Fibroblast of villous mesenchyme (primary cell): ENCODE data around the gene SENP2. TPM values are rescaled to one million over a fixed set of nuclear protein-coding genes. Genes with fewer than 3 reads are reported as not detected.

ENCODE experiments used
- DNase-seq: peaks from one replicate; pipeline ENCODE4 v3.0.0-alpha.2; 2010; ENCODE audit warnings: low read depth
- H3K4me3 ChIP-seq: 2 replicates; pipeline ENCODE4 v1.5.1; 2011; ENCODE audit warnings: low read depth, mild to moderate bottlenecking, low read length
- total RNA-seq: library from RNA; depleted of rRNA; stranded (reverse); fragments of >200 nt; gene quantifications from 2 replicates; pipeline ENCODE4 v1.2.3, GENCODE V29; 2012
- TF ChIP-seq, protein P1 (sequence below): IDR thresholded peaks from 2 replicates; pipeline ENCODE4 v1.5.1; 2012; ENCODE audit warnings: low read depth, mild to moderate bottlenecking, low read length; ENCODE audit not compliant: insufficient read depth

SENP2 gene
- total RNA-seq, 1 donor = 29.4 TPM

DNA sequence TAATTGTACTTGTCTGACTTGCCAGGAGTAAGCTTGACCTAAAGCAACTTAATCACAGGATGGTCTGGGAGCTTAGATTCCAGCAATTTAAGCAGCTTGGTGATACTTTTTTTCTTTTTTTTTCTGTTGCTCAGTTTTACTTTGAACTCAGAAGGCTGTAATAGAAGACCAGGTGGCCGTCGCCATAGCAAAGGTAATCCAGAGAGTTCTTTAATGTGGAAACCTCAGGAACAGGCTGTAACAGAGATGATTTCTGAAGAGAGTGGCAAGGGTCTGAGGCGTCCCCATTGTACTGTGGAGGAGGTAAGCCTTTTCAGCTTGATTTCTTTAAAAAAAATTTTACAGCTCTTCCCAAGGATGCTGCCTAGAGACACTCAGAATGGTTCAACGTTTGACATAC lies 20.1 kb downstream of the SENP2 start:
- H3K4me3 ChIP-seq = no peak overlapping the region
- no peak for DNase-seq

DNA sequence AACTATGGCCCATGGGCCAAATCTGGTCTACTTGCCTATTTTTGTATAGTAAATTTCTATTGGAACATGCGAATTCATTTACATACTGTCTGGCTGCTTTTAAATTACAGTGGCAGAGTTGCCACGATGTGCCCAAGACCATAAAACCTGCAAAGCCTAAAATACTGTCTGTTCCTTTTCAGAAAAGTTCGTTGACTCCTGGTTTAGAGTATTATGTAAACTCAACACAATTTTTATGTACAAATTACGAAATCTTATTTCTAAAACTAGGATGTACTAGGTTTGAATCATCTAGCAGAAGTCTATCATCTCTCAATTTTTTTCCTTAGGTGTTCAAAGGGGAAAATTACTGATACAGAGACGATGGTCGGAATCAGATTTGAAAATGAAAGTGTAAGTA lies 26.9 kb downstream of the SENP2 start:
- no peak overlapping the region for H3K4me3 ChIP-seq
- TF ChIP-seq, protein P1, sequence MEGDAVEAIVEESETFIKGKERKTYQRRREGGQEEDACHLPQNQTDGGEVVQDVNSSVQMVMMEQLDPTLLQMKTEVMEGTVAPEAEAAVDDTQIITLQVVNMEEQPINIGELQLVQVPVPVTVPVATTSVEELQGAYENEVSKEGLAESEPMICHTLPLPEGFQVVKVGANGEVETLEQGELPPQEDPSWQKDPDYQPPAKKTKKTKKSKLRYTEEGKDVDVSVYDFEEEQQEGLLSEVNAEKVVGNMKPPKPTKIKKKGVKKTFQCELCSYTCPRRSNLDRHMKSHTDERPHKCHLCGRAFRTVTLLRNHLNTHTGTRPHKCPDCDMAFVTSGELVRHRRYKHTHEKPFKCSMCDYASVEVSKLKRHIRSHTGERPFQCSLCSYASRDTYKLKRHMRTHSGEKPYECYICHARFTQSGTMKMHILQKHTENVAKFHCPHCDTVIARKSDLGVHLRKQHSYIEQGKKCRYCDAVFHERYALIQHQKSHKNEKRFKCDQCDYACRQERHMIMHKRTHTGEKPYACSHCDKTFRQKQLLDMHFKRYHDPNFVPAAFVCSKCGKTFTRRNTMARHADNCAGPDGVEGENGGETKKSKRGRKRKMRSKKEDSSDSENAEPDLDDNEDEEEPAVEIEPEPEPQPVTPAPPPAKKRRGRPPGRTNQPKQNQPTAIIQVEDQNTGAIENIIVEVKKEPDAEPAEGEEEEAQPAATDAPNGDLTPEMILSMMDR = no peak
- DNase-seq = peak; percentile 41

More for the DNA sequence above, 20.1 kb downstream of the SENP2 start:
- TF ChIP-seq, protein P1 = no peak

DNA sequence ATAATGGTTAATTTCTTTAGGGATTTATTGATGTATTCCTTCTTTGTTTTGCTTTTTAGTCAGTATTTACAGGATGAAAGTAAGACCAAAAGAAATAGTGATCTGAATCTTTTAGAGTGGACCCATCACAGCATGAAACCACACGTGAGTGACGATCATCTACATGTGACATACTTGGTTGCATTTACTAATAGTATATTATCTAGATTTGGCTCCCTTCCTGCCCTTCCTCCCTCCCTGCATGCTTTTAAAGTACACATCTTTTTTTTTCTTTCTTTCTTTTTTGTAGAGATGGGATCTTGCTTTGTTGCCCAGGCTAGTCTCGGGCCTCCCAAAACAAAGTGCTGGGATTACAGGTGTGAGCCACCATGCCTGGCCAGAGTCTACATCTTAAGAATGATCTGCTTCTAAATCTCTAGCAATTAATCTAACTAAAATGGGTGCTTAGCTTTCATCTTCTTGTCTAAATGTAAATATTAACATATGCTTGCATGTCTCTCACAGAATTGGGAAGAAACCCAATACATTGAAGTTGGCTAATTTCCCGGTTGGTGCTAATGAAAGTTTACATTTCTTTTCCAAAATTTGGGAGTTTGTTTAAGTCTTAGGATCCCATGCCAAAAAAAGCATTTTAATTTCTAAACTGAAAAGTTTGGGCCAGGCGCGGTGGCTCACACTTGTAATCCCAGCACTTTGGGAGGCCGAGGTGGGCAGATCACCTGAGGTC lies 38.0 kb downstream of the SENP2 start:
- TF ChIP-seq, protein P1 = no peak

DNA sequence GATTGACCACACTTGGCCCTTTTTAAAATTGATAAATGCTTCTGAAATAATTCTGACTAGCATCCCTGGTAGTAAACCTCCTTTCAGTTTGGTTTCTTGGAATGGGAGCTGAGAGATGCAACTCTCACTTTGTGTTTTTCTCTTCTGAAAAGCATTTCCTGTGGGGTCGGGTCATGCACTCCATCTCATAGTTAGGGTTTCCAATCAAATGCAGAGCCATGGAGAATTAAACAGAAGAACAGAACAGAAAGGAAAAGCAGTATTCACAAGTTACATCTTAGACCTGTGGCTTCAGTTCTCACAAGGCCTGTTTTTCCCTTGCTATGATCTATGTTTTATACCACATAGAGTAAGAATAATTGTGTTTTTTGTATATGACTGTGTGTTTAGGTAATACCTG lies 39.7 kb downstream of the SENP2 start:
- H3K4me3 ChIP-seq = no peak overlapping the region
- TF ChIP-seq, protein P1 = no peak
- DNase-seq = no peak

More for the DNA sequence above, 38.0 kb downstream of the SENP2 start:
- H3K4me3 ChIP-seq = no peak overlapping the region
- DNase-seq = no peak

DNA sequence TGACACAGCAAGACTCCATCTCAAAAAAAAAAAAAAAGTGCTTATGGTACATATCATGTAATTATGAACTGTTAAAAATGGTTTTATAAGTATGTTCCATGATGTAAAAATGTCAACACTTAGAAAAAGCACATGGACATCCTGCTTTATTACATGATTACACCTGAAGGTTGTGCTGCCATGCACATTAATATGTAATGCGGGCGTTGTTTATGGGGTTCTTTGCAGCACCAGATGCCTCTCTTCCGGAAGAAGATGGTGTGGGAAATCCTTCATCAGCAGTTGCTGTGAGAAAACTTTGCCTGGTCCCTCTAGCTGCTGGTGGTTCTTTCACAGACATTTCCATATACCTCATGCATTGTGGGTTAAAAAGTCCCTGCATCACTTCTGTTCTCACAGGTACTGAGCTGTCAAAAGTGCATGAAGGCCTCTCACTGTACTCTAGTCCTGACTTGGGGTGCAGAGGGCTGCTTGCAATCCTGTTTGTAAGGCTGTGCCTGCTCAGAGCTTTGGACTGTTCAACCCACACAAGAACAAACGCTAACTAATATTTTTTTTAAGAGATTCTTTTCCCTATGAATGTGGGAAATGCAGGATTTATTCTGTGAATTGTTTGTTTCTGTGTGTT lies 43.6 kb downstream of the SENP2 start:
- TF ChIP-seq, protein P1 = no peak
- H3K4me3 ChIP-seq = no peak overlapping the region
- DNase-seq = no peak

DNA sequence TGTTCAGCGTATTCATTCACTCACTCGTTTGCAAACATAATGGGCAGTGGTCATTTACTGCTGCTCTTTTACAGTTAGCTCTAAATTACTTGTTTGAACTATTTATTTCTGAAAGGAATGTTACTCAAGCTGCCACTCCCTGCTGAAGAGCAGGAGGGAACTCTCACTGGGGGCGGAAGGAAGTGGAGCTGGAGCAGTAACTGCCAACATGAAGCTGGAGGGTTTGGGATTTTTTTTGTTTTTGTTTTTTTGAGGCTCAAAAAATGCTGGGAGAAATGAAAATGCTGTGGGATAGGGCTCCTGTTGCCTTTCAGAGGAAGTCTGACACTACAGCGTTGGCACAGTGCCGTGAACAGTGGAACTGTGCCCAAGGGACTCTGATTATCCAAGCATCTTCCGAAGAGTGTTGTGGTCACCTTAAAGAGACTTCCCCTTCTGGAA lies 44.1 kb downstream of the SENP2 start:
- TF ChIP-seq, protein P1 = no peak
- DNase-seq = peak; percentile 31
- H3K4me3 ChIP-seq = no peak overlapping the region
